ENCODE results near the gene ZNF580.

The ZNF580 gene

GRCh38 chr19:55643003-55643886 lies 2.4 kb downstream of the ZNF580 start, which contains the start of gene ZNF581:
ZNF581 (plus strand) TSS chr19:55643649; CDS start chr19:55644572, 923 bp downstream.
- under 1% methylated on average over 52 of the region's 56 CpGs for WGBS
- Histone ChIP-seq H3K4me1 (ENCODE audit: insufficient read depth, low read length) (peaks cover 2% of the 10 kb centered on the region; the same call in 1 of the 2 replicates), H3K36me3 (ENCODE audit: insufficient read depth, low read length) (peaks cover 17% of the 10 kb centered on the region), H3K4me3 (ENCODE audit: low read length) (peak within 1 kb of the TSS; percentile 99), H3K27ac (ENCODE audit: low read depth, low read length) (peak within 1 kb of the TSS; percentile 75), H3K9me3 (ENCODE audit: insufficient read depth, low read depth, low read length) (no peaks in the 10 kb centered on the region), H3K27me3 (ENCODE audit: insufficient read depth, low read length) (no peaks in the 10 kb centered on the region), H3K9ac (ENCODE audit: low read depth, low read length) (peak within 1 kb of the TSS; percentile 94)

- H3K4me3 ChIP-seq (ENCODE audit: low read length), result peak overlapping the region; percentile 99
- peaks cover 2% of the 10 kb centered on the region; the same call in 1 of the 2 replicates for H3K4me1 ChIP-seq (ENCODE audit: insufficient read depth, low read length)
- H3K27ac ChIP-seq (ENCODE audit: low read depth, low read length), result peak overlapping the region; percentile 75
- H3K36me3 ChIP-seq (ENCODE audit: insufficient read depth, low read length), result peaks cover 14% of the 10 kb centered on the region
- H3K27me3 ChIP-seq (ENCODE audit: insufficient read depth, low read length), result no peaks in the 10 kb centered on the region
- H3K9ac ChIP-seq (ENCODE audit: low read depth, low read length), result peak overlapping the region; percentile 94
- H3K9me3 ChIP-seq (ENCODE audit: insufficient read depth, low read depth, low read length), result no peaks in the 10 kb centered on the region
- under 1% methylated on average over 15 of the region's 15 CpGs for WGBS
Measured at GRCh38 chr19:55643887-55644176, 3.0 kb downstream of the ZNF580 start.

GRCh38 chr19:55644191-55644833 lies 3.5 kb downstream of the ZNF580 start:
- Histone ChIP-seq H3K27ac (ENCODE audit: low read depth, low read length) (peak overlapping the region; percentile 75), H3K4me3 (ENCODE audit: low read length) (peak overlapping the region; percentile 99), H3K4me1 (ENCODE audit: insufficient read depth, low read length) (peaks cover 2% of the 10 kb centered on the region; the same call in 1 of the 2 replicates), H3K9me3 (ENCODE audit: insufficient read depth, low read depth, low read length) (no peaks in the 10 kb centered on the region), H3K36me3 (ENCODE audit: insufficient read depth, low read length) (peaks cover 14% of the 10 kb centered on the region), H3K9ac (ENCODE audit: low read depth, low read length) (peak overlapping the region; percentile 94), H3K27me3 (ENCODE audit: insufficient read depth, low read length) (no peaks in the 10 kb centered on the region)
- WGBS, result 54% methylated on average over 11 of the region's 12 CpGs

GRCh38 chr19:55644842-55645511 lies 4.2 kb downstream of the ZNF580 start:
- Histone ChIP-seq H3K9ac (ENCODE audit: low read depth, low read length) (peak overlapping the region; percentile 94; the same call in 1 of the 2 replicates), H3K9me3 (ENCODE audit: insufficient read depth, low read depth, low read length) (no peaks in the 10 kb centered on the region), H3K4me3 (ENCODE audit: low read length) (peak overlapping the region; percentile 99), H3K36me3 (ENCODE audit: insufficient read depth, low read length) (peaks cover 14% of the 10 kb centered on the region), H3K27ac (ENCODE audit: low read depth, low read length) (no peak overlapping the region), H3K27me3 (ENCODE audit: insufficient read depth, low read length) (no peaks in the 10 kb centered on the region), H3K4me1 (ENCODE audit: insufficient read depth, low read length) (peaks cover 2% of the 10 kb centered on the region; the same call in 1 of the 2 replicates)
- 94% methylated on average over 28 of the region's 28 CpGs for WGBS

GRCh38 chr19:55645512-55645881 lies 4.7 kb downstream of the ZNF580 start:
- 94% methylated on average over 5 of the region's 5 CpGs for WGBS
- H3K36me3 ChIP-seq (ENCODE audit: insufficient read depth, low read length), result peaks cover 14% of the 10 kb centered on the region
- H3K27ac ChIP-seq (ENCODE audit: low read depth, low read length), result no peak overlapping the region
- no peak overlapping the region for H3K9ac ChIP-seq (ENCODE audit: low read depth, low read length)
- H3K9me3 ChIP-seq (ENCODE audit: insufficient read depth, low read depth, low read length), result no peaks in the 10 kb centered on the region
- H3K27me3 ChIP-seq (ENCODE audit: insufficient read depth, low read length), result no peaks in the 10 kb centered on the region
- H3K4me1 ChIP-seq (ENCODE audit: insufficient read depth, low read length), result peaks cover 2% of the 10 kb centered on the region; the same call in 1 of the 2 replicates
- no peak overlapping the region for H3K4me3 ChIP-seq (ENCODE audit: low read length)

- no peaks in the 10 kb centered on the region for H3K9me3 ChIP-seq (ENCODE audit: insufficient read depth, low read depth, low read length)
- peak overlapping the region; percentile 90 for H3K9ac ChIP-seq (ENCODE audit: low read depth, low read length)
- H3K4me1 ChIP-seq (ENCODE audit: insufficient read depth, low read length), result peaks cover 2% of the 10 kb centered on the region; the same call in 1 of the 2 replicates
- peak overlapping the region; percentile 76 for H3K4me3 ChIP-seq (ENCODE audit: low read length)
- peaks cover 14% of the 10 kb centered on the region for H3K36me3 ChIP-seq (ENCODE audit: insufficient read depth, low read length)
- WGBS, result 58% methylated on average over 13 of the region's 14 CpGs
- H3K27ac ChIP-seq (ENCODE audit: low read depth, low read length), result peak overlapping the region; percentile 85; the same call in 1 of the 2 replicates
- no peaks in the 10 kb centered on the region for H3K27me3 ChIP-seq (ENCODE audit: insufficient read depth, low read length)
Measured at GRCh38 chr19:55646889-55647731, 6.3 kb downstream of the ZNF580 start.

- Histone ChIP-seq H3K9ac (ENCODE audit: low read depth, low read length) (peak within 1 kb of the TSS; percentile 90), H3K36me3 (ENCODE audit: insufficient read depth, low read length) (peaks cover 14% of the 10 kb centered on the region), H3K4me3 (ENCODE audit: low read length) (peak within 1 kb of the TSS; percentile 76), H3K27me3 (ENCODE audit: insufficient read depth, low read length) (no peaks in the 10 kb centered on the region), H3K9me3 (ENCODE audit: insufficient read depth, low read depth, low read length) (no peaks in the 10 kb centered on the region), H3K4me1 (ENCODE audit: insufficient read depth, low read length) (peaks cover 2% of the 10 kb centered on the region; the same call in 1 of the 2 replicates), H3K27ac (ENCODE audit: low read depth, low read length) (peak within 1 kb of the TSS; percentile 85)
- WGBS, result under 1% methylated on average over 80 of the region's 87 CpGs
Measured at GRCh38 chr19:55647732-55648584, 7.2 kb downstream of the ZNF580 start, which contains the start of gene CCDC106. CCDC106 (plus strand) TSS chr19:55648212; CDS start chr19:55649047, 835 bp downstream.

- H3K27ac ChIP-seq (ENCODE audit: low read depth, low read length), result no peak overlapping the region
- peaks cover 2% of the 10 kb centered on the region; the same call in 1 of the 2 replicates for H3K4me1 ChIP-seq (ENCODE audit: insufficient read depth, low read length)
- peaks cover 14% of the 10 kb centered on the region for H3K36me3 ChIP-seq (ENCODE audit: insufficient read depth, low read length)
- peak overlapping the region; percentile 90 for H3K9ac ChIP-seq (ENCODE audit: low read depth, low read length)
- peak overlapping the region; percentile 76 for H3K4me3 ChIP-seq (ENCODE audit: low read length)
- whole genome bisulfite sequencing, result 69% methylated on average over 25 of the region's 25 CpGs
- no peaks in the 10 kb centered on the region for H3K9me3 ChIP-seq (ENCODE audit: insufficient read depth, low read depth, low read length)
- H3K27me3 ChIP-seq (ENCODE audit: insufficient read depth, low read length), result no peaks in the 10 kb centered on the region
Measured at GRCh38 chr19:55648585-55649267, 7.9 kb downstream of the ZNF580 start.

GRCh38 chr19:55649268-55650125 lies 8.7 kb downstream of the ZNF580 start:
- H3K27ac ChIP-seq (ENCODE audit: low read depth, low read length), result no peak overlapping the region
- H3K9ac ChIP-seq (ENCODE audit: low read depth, low read length), result no peak overlapping the region
- WGBS, result 89% methylated on average over 17 of the region's 17 CpGs
- peaks cover 2% of the 10 kb centered on the region; the same call in 1 of the 2 replicates for H3K4me1 ChIP-seq (ENCODE audit: insufficient read depth, low read length)
- H3K9me3 ChIP-seq (ENCODE audit: insufficient read depth, low read depth, low read length), result no peaks in the 10 kb centered on the region
- peaks cover 13% of the 10 kb centered on the region for H3K36me3 ChIP-seq (ENCODE audit: insufficient read depth, low read length)
- H3K27me3 ChIP-seq (ENCODE audit: insufficient read depth, low read length), result no peaks in the 10 kb centered on the region
- no peak overlapping the region for H3K4me3 ChIP-seq (ENCODE audit: low read length)
